Breast epithelium (tissue), 3 donors: ENCODE results near the gene CYP46A1.

Experiments
- POLR2A ChIP-seq: fragments of 450-650 bp; IDR thresholded peaks from one replicate; pipeline ENCODE4 v1.6.1; 2016; ENCODE audit warnings: antibody characterized with exemption, mild to moderate bottlenecking, moderate library complexity
- TF ChIP-seq, protein P1 (sequence below), 3 donors: fragments of 450-650 bp; IDR thresholded peaks; one replicate each; pipeline ENCODE4 v1.5.1; 2016 to 2017; ENCODE audit warnings: antibody characterized with exemption in 3 of 3, mild to moderate bottlenecking in 3 of 3, moderate library complexity in 3 of 3

DNA sequence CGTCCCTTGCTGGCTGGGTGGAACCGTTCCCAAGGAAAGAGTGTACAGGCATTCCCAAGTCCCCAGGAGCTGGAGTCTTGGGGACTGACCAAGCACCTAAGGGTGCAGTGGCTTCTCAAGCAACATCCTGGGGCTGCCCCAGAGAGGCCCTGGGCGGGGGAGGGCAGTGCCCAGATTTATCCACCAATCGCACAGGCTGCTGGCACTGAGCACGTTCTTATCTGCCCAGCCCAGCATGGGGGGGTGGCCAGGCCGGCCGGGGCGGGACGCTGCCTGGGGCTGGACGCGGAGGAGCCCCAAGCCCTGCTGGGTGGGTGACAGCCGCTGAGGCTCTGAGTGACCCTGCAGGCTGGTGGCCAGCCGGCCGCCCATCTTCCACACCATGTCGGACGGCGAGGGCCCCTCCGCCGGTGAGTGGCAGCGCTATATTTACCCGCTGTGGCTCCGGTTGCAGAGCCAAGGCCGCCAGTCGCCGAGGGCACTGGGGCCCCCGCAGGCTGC is 53.4 kb downstream of the CYP46A1 start:
- TF ChIP-seq, protein P1, sequence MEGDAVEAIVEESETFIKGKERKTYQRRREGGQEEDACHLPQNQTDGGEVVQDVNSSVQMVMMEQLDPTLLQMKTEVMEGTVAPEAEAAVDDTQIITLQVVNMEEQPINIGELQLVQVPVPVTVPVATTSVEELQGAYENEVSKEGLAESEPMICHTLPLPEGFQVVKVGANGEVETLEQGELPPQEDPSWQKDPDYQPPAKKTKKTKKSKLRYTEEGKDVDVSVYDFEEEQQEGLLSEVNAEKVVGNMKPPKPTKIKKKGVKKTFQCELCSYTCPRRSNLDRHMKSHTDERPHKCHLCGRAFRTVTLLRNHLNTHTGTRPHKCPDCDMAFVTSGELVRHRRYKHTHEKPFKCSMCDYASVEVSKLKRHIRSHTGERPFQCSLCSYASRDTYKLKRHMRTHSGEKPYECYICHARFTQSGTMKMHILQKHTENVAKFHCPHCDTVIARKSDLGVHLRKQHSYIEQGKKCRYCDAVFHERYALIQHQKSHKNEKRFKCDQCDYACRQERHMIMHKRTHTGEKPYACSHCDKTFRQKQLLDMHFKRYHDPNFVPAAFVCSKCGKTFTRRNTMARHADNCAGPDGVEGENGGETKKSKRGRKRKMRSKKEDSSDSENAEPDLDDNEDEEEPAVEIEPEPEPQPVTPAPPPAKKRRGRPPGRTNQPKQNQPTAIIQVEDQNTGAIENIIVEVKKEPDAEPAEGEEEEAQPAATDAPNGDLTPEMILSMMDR (IDR thresholded peaks at IDR 0.05): no peak
- TF ChIP-seq POLR2A: no peak
